ENCODE results near the gene BBS12. TPM values are rescaled to one million over a fixed set of nuclear protein-coding genes. Genes with fewer than 3 reads are reported as not detected.

Gene BBS12
- total RNA-seq, 2 experiments from 2014 or later: 0.80 to 0.84 TPM

DNA sequence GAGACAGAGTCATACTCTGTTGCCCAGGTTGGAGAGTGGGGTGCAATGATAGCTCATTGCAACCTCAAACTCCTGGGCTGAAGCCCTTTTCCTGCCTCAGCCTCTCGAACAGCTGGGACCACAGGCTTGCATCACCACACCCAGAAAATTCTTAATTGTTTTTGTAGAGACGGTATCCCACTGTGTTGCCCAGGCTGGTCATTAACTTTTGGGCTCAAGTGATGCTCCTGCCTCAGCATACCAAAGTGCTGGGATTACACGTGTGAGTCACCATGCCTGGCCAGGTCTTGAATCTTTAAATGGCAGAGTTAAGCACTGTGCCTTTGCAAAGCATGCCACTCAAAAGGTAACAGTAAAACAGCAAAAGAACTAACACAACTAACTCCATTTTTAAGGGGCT is 28.6 kb upstream of the BBS12 start:
- POLR2A ChIA-PET: no interaction called here

DNA sequence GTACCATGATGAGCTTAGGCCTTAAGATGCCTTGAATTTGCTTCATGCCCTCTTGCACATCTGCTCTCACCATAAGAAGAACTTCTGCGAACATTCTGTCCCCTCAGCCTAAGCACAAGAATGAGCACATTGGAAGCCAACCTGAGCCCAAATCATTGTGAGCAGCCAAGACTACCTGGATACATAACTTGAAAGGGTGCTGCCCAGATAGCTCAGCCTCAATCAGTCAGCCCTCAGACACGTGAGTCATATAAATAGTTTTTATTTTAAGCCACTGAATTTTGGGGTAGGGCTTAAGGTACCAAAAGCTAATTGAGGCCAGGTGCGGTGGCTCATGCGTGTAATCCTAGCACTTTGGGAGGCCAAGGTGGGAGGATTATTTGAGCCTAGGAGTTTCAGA is 27.5 kb upstream of the BBS12 start:
- Histone ChIP-seq H3K4me3 (ENCODE audit: low read length) (no peak overlapping the region), H3K9me3 (ENCODE audit: control insufficient read depth in 1 of 2, insufficient read depth in 1 of 2, low read length in 2 of 2) (no peaks in the 10 kb centered on the region), H3K36me3 (ENCODE audit: insufficient read depth, low read length) (no peaks in the 10 kb centered on the region), H3K4me1 (ENCODE audit: insufficient read depth, low read length) (no peaks in the 10 kb centered on the region), H3K27ac (ENCODE audit: low read depth in 1 of 2, low read length in 2 of 2) (no peak overlapping the region), H3K27me3 (ENCODE audit: control insufficient read depth in 1 of 2, insufficient read depth in 2 of 2, low read length in 2 of 2) (no peaks in the 10 kb centered on the region)
- Mint-ChIP-seq H3K9me3 (no peaks in the 10 kb centered on the region), H3K4me1 (ENCODE audit: low read depth) (no peaks in the 10 kb centered on the region), H3K27ac (no peak overlapping the region), H3K36me3 (ENCODE audit: low read depth) (no peaks in the 10 kb centered on the region), H3K4me3 (no peak overlapping the region), H3K27me3 (no peaks in the 10 kb centered on the region)
- TF ChIP-seq, protein P1, sequence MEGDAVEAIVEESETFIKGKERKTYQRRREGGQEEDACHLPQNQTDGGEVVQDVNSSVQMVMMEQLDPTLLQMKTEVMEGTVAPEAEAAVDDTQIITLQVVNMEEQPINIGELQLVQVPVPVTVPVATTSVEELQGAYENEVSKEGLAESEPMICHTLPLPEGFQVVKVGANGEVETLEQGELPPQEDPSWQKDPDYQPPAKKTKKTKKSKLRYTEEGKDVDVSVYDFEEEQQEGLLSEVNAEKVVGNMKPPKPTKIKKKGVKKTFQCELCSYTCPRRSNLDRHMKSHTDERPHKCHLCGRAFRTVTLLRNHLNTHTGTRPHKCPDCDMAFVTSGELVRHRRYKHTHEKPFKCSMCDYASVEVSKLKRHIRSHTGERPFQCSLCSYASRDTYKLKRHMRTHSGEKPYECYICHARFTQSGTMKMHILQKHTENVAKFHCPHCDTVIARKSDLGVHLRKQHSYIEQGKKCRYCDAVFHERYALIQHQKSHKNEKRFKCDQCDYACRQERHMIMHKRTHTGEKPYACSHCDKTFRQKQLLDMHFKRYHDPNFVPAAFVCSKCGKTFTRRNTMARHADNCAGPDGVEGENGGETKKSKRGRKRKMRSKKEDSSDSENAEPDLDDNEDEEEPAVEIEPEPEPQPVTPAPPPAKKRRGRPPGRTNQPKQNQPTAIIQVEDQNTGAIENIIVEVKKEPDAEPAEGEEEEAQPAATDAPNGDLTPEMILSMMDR (IDR thresholded peaks at IDR 0.05): no peak
- DNase-seq: no peak
- intact Hi-C loops (cut with DNase I, micrococcal nuclease): no loop called here
- ATAC-seq (ENCODE audit: poor library complexity): no peak
- POLR2A ChIA-PET: no interaction called here
- CTCF ChIA-PET: no interaction called here

More for the DNA sequence above, 28.6 kb upstream of the BBS12 start:
- H3K27ac ChIP-seq (ENCODE audit: low read depth in 1 of 2, low read length in 2 of 2): no peak overlapping the region
- no peaks in the 10 kb centered on the region for H3K36me3 ChIP-seq (ENCODE audit: insufficient read depth, low read length)
- H3K4me1 Mint-ChIP-seq (ENCODE audit: low read depth): no peaks in the 10 kb centered on the region
- TF ChIP-seq, protein P1 (IDR thresholded peaks at IDR 0.05): no peak
- H3K9me3 ChIP-seq (ENCODE audit: control insufficient read depth in 1 of 2, insufficient read depth in 1 of 2, low read length in 2 of 2): no peaks in the 10 kb centered on the region
- no peak overlapping the region for H3K4me3 Mint-ChIP-seq
- no peaks in the 10 kb centered on the region for H3K4me1 ChIP-seq (ENCODE audit: insufficient read depth, low read length)
- no peaks in the 10 kb centered on the region for H3K9me3 Mint-ChIP-seq
- CTCF ChIA-PET: no interaction called here
- no peaks in the 10 kb centered on the region for H3K36me3 Mint-ChIP-seq (ENCODE audit: low read depth)
- ATAC-seq (ENCODE audit: poor library complexity) (no peak), DNase-seq (no peak)
- H3K27me3 Mint-ChIP-seq: no peaks in the 10 kb centered on the region
- intact Hi-C loops (cut with DNase I, micrococcal nuclease): no loop called here
- H3K27ac Mint-ChIP-seq: no peak overlapping the region
- H3K27me3 ChIP-seq (ENCODE audit: control insufficient read depth in 1 of 2, insufficient read depth in 2 of 2, low read length in 2 of 2): no peaks in the 10 kb centered on the region
- H3K4me3 ChIP-seq (ENCODE audit: low read length): no peak overlapping the region

DNA sequence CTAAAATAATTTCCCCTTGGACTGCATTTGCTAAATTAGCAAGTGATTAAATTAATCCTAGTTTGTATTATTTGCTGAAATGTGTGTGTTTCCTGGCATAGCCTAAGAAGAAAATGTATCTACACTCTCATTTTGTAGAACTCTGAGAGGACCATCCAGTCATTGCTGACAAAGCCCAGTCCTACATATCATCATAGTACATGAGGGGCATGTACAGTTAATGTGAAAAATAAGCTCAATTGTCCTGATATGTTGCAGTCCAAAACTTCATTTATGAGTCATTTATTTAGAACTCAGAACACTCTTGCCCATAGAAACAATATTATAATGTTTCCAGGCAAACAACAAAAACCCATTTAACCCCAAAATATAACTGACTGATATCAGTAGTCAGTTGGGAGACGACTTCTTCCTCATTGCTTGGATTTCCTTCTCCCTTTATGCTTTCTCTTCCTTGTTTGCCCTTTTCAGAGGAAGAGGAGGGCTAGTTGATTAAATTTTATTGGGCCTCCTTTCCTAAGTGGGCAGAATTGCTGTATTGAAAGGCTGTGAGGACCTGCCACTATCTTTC is 26.9 kb upstream of the BBS12 start:
- CTCF ChIA-PET: no interaction called here
- Histone ChIP-seq H3K27ac (ENCODE audit: low read depth in 1 of 2, low read length in 2 of 2) (no peak overlapping the region), H3K36me3 (ENCODE audit: insufficient read depth, low read length) (no peaks in the 10 kb centered on the region), H3K9me3 (ENCODE audit: control insufficient read depth in 1 of 2, insufficient read depth in 1 of 2, low read length in 2 of 2) (no peaks in the 10 kb centered on the region), H3K4me3 (ENCODE audit: low read length) (no peak overlapping the region), H3K27me3 (ENCODE audit: control insufficient read depth in 1 of 2, insufficient read depth in 2 of 2, low read length in 2 of 2) (no peaks in the 10 kb centered on the region), H3K4me1 (ENCODE audit: insufficient read depth, low read length) (no peaks in the 10 kb centered on the region)
- Mint-ChIP-seq H3K27me3 (no peaks in the 10 kb centered on the region), H3K27ac (no peak overlapping the region), H3K4me1 (ENCODE audit: low read depth) (peaks cover 5% of the 10 kb centered on the region), H3K36me3 (ENCODE audit: low read depth) (no peaks in the 10 kb centered on the region), H3K9me3 (no peaks in the 10 kb centered on the region), H3K4me3 (no peak overlapping the region)
- POLR2A ChIA-PET: no interaction called here
- intact Hi-C loops (cut with DNase I, micrococcal nuclease): no loop called here
- DNase-seq (no peak), ATAC-seq (ENCODE audit: poor library complexity) (no peak)
- TF ChIP-seq, protein P1 (IDR thresholded peaks at IDR 0.05): no peak
